GM19438 (cell line): ENCODE data around the gene NUP88.
A peak's percentile ranks its signal among the peaks of the same experiment; 100 is the strongest.

Source experiments
- ATAC-seq: cut with Tn5 transposase; IDR thresholded peaks from one replicate; pipeline ENCODE4 v1.9.1; 2021; ENCODE audit warnings: low read depth; ENCODE audit not compliant: unreplicated experiment

NUP88 gene

GRCh38 chr17:5419959-5420653 lies 644 bp upstream of the NUP88 start, which contains the start of gene RPAIN:
RPAIN (plus strand) TSS chr17:5420182; CDS start chr17:5420211, 29 bp downstream.
- peak; percentile 59 for ATAC-seq

GRCh38 chr17:5418858-5419355 lies 555 bp downstream of the NUP88 start:
- ATAC-seq: peak; percentile 38

DNA sequence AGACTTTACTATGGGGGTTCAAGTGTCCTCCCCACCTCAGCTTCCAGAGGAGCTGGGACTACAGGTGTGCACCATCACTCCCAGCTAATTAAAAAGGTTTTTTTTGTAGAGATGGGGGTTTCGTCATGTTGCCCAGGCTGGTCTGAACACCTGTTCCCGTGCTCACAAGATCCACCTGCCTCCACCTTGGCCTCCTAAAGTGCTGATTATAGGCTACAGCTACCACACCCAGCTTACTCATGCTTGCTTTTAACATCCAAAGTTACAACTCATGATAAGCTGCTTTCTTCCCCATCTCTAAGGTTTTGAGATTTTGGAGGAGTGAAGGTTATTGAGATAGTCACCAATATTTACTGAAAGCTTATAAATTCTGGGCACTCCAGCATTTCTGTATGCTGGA lies 2.6 kb downstream of the NUP88 start:
- no peak for ATAC-seq

DNA sequence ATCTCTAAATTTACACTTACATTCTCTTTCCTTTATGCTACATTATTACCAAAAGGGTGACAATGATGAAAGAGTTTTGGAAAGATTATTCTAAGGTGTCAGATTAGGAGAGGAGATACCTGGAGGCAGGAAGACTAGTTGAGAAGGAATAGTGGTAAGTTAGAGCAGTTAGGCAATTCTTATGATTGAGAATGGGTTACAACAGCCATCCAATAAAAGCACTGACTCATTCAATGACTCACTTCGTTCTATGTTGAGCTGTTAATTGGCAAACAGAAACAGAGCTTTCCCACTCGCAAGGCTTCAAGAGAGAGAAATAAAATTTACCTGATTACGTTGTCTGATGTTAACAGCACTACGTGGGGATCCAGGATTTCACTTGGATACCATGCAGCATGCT lies 5.8 kb downstream of the NUP88 start:
- no peak for ATAC-seq

GRCh38 chr17:5410594-5411272 lies 8.7 kb downstream of the NUP88 start:
- ATAC-seq: no peak

DNA sequence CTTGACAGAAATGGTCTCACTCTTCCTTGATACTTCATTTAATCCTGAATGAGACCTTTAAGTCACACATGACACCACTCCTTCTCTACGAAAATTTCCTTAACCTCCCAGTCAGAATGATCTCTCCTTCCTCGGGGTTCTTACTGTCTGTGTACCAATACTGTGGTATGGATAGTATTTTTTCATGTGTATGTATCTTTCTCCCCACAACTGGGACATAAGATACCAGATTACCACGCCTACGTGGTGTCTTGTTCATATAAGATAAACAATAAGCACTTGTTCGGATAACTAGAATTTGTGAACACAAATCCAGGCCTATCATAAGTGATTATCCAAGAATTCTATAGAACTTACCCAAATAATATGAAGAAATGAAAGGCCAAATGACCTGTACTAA lies 11.3 kb downstream of the NUP88 start:
- no peak for ATAC-seq

DNA sequence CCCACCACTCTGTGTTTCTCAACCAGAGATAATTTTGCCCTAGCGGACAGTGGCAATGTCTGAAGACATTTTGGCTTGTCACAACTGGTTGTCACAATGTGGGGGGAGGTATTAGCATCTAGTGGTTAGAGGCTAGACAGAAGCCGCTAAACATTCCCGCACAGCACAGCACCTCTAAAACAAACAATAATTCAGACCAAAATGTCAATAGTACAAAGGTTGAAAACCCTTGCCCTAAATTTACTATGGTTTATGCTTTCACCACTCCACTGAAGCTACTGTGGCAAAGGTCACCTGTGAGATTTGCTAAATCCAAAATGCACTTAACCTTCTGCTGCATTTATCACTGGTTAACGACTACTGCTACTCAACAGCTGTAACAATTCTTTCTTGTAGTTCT lies 14.1 kb downstream of the NUP88 start:
- ATAC-seq: no peak

DNA sequence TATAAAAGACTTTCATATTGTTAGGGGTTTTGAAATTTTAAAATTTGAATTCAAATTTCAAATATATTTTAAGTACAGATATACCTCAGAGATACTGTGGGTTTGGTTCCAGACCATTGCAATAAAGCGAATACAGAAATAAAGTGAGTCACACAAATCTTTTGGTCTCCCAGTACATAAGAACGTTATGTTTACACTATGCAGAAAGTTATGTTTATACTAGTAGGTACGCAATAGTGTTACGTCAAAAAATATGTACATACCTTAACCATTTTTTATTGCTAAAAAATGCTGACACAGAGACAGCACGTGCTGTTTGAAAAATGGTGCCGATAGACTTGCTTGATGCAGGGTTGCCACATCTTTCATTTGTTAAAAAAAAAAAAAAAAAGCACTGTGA lies 19.7 kb downstream of the NUP88 start:
- no peak for ATAC-seq

DNA sequence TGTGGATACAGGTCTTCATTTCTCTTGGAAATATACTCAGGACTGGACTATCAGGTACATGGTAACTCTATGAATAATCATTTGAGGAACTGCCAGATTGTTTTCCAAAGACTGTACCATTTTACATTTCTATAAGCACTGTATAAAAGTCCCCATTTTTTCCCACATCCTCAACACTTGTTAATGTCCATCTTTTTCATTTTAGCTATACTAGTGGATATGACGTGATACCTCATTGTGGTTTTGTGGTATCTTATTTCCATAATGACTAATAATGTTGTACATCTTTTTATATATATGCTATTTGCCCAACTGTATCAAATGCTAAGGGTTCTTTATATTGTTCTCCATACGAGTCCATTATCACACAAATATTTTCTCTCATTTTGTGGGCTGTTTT lies 22.9 kb downstream of the NUP88 start:
- no peak for ATAC-seq

DNA sequence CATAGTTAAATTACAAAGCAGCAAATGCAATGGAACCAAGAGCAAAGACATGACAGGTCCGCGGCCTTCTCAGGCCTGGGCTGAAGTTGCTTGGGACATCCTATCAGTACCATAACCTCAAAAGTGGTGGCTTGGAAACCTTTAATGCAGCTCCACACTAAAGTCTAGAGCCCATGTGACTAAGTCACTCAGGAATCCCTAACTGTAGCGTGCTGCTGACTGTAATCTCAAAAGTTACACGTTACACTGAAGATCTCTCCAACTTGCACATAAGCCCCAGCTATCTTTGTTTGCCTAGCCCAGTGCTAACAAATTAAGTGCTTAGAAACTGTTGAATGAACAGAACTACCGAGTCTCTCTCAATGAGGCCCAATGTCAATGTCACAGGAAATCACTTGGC lies 27.8 kb downstream of the NUP88 start:
- no peak for ATAC-seq

- no peak for ATAC-seq
Measured at GRCh38 chr17:5381542-5381941, 37.9 kb downstream of the NUP88 start.

- ATAC-seq: no peak
Measured at GRCh38 chr17:5380491-5381135, 38.8 kb downstream of the NUP88 start.

DNA sequence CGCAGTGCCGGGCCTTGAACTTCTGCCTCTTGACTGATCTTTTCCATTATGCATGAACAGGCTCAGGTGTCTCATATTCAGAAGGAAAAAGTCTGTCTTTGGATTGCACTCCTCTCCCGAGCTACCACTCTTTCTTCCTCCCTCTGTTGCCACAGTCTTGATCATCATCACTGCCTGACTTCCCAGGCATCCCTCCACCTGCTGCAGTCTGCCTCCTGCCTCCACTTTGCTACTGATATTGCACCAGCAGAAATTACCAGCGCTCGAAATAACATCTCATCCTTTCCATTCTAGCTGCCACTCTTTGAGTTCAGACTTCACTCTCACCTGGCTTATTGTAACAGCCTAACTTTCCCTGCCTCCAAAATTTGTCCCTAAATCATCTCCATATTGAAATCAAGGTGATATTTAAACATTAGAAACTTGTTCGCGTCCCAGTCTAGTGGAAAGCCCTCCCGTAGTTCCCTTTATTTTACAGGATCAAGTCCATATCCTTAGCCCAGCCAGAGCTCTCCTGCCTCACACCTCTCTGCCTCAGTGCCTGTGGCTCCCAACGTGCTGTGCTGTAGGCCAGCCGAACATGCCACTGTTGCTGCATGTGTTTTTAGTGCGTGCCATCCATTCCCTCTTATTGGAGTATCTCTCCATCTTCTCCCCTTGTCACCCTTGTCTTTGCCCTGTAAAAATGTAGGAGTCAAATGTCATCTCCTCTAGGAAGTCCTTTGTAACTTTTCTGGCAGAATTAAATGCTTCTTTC lies 39.9 kb downstream of the NUP88 start:
- no peak for ATAC-seq

- ATAC-seq: no peak
Measured at GRCh38 chr17:5378566-5379207, 40.8 kb downstream of the NUP88 start.

DNA sequence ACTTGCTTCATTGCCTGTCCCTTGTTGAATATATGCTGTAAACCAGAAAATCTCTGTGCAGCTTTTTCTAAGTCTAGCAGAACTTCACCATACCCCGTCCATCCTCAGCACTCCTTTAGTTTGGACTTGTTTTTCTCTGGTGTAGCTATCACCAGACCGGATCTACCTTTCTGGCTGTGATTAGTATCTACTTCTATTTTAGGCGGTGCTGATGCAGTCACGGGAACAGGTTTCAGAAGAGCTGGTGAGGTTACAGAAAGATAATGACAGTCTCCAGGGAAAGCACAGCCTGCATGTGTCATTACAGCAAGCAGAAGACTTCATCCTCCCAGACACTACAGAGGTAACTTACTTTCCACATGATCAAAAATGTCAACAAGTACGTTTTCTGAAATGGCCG lies 46.4 kb downstream of the NUP88 start:
- ATAC-seq: peak; percentile 68

DNA sequence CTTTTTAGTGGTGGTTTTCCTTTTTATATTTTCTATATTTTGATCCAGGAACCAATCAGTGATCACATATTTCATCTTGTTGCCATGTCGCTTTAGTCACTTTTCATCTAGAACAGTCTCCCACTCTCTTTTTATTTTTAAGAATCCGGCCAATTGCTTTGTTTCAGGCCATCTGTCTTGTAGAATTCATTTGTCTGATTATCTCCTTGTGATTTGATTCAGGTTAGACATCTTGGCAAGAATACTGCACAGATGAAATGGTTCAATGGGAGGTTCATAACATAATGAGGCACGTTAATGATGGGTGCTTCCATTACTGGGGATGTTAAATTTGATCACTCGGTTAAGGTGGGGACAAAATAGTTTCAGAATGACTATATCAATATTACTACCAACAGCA lies 49.1 kb downstream of the NUP88 start:
- ATAC-seq: no peak

DNA sequence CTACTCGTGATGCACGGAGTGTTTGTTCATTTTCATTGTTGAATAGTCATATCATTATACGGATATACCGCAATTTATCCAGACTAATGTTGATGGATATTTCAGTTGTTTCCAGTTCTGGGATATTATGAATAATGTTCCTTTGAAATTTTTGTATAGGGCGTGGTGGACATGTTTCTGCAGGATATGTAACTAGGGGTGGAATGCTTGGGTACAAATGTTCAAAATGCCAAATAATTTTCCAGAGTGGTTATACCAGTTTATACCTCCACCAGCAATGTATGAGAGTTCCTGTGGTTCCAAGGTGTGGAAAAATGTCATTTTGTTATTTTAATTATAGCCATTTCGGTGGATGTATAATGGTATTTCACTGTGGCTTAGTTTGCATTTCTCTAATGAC lies 53.6 kb downstream of the NUP88 start:
- ATAC-seq: no peak

DNA sequence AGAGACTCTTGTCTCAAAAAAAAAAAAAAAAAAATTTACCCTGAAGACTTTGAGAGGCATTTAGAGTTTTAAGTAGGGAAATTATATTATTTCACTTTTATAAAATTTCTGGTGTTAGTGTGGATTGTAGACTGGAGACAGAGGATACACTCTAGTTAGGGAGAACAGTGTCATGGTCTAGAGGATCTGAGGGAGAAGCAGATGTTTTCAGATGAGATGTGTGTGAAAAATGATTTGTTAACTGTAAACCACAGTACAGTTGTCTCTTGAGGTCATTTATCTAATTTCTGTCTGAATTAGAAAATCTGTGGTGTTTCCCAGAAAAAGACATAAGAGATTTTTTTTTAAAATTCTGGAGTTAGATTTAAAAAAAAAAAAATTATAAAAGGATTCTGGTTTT lies 54.8 kb downstream of the NUP88 start:
- ATAC-seq: no peak

DNA sequence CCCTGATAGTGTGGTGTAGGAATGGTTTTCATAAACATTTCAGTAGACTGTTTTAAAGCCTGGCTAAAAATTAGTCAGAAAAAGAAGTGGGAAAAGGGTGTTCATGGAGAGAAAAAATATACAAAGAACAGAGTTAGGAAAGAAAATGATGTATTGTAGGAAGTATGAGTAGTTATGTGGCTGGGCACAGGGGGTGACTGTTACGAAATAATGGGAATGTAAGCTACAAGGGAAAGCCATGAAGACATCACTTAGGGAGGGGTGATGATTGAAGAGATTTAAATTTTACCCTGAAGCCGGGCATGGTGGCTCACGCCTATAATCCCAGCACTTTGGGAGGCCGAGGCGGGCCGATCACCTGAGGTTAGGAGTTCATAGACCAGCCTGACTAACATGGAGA lies 55.3 kb downstream of the NUP88 start:
- ATAC-seq: no peak

DNA sequence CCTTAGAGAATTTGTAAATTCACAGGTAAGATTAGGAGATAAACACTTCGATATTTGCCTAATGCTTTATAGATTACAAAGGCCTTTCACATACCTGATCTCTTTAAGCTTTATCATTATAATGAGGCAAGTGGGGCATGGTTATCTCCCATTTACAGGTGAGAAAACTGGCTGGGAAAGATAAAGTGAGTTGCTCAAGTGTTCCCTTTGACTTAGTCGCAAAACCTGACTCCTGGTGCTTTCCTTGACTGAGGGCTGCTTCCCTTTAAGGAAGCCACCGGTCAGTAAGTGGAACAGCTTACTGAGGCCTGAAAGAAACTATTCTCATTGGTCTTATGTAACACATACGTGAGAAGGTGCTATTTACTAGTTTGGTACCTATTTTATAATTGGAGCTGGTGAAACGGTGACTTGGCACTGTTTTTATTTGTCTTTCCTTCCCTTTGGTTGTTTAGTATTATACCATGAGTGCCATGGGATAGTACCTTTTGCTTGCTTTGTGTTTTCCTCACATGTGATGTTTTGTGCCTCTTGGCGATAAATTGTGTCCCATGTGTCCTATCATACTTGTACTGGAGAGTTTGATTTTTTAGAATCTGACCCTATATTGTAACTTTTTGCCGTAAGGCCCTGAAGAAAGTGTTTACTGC lies 57.2 kb downstream of the NUP88 start:
- ATAC-seq: no peak
